GM12892 (cell line): ENCODE results near the gene INSIG1.

Experiments used
- POLR2A ChIP-seq: IDR thresholded peaks from 2 replicates; pipeline ENCODE4 v1.6.1; 2011; ENCODE audit warnings: low read depth, low read length, control low read depth
- POLR2AphosphoS5 ChIP-seq: IDR thresholded peaks from 2 replicates; pipeline ENCODE4 v1.6.1; 2011; ENCODE audit warnings: low read depth, low read length, control low read depth

GRCh38 chr7:155315977-155316376 is 18.3 kb downstream of the INSIG1 start:
- TF ChIP-seq POLR2AphosphoS5 (no peak), POLR2A (no peak)
